ENCODE results near the gene CDCA8. TPM values are rescaled to one million over a fixed set of nuclear protein-coding genes. Genes with fewer than 3 reads are reported as not detected.
A peak's percentile ranks its signal among the peaks of the same experiment; 100 is the strongest.

Gene CDCA8
- total and polyA plus RNA-seq, 2 of the 8 experiments (the other 6 are each of a cell fraction or from before 2014, with no cell fraction given): 43.9 to 46.2 TPM

- no peak overlapping the region for H3K23ac ChIP-seq (ENCODE audit: insufficient read length)
- no peak for FAIRE-seq
- H3K27me3 ChIP-seq (replicated peaks in 1 of 4; ENCODE audit: control insufficient read depth in 3 of 4, extremely low read depth in 1 of 4, insufficient read depth in 3 of 4, low read length in 3 of 4): peaks cover 0 to 3% (median 3%) of the 10 kb centered on the region in 4 experiments; a peak in 3 of 7 replicates
- no peak overlapping the region for H2AK5ac ChIP-seq (ENCODE audit: low read depth, low read length)
- H3K4me1 ChIP-seq (replicated peaks in 1 of 4; ENCODE audit: control insufficient read depth in 3 of 4, insufficient read depth in 4 of 4, low read length in 3 of 4): peaks cover 0 to 7% (median 4%) of the 10 kb centered on the region in 4 experiments; a peak in 5 of 7 replicates
- H3K27ac ChIP-seq (ENCODE audit: low read depth, low read length): no peak overlapping the region
- H3K4me3 ChIP-seq (ENCODE audit: extremely low read depth in 1 of 4, insufficient read depth in 2 of 4, low read depth in 3 of 4, low read length in 4 of 4): no peak overlapping the region
- H2AFZ ChIP-seq (ENCODE audit: low read length): no peak overlapping the region
- H3K9ac ChIP-seq (replicated peaks in 1 of 4; ENCODE audit: extremely low read depth in 1 of 4, low read depth in 3 of 4, low read length in 3 of 4): no peak overlapping the region
- H3K79me1 ChIP-seq (ENCODE audit: low read depth, low read length): no peaks in the 10 kb centered on the region
- H3K36me3 ChIP-seq (ENCODE audit: control insufficient read depth in 2 of 4, insufficient read depth in 4 of 4, low read length in 3 of 4): no peaks in the 10 kb centered on the region
- no peak overlapping the region for H2BK12ac ChIP-seq (ENCODE audit: low read depth, low read length)
- H3K18ac ChIP-seq (ENCODE audit: extremely low read depth, low read length): no peak overlapping the region
- H2BK20ac ChIP-seq (ENCODE audit: low read length): no peak overlapping the region
- H2BK15ac ChIP-seq (ENCODE audit: low read length): no peak overlapping the region
- no peaks in the 10 kb centered on the region; the same call in 1 of the 2 replicates for H3K23me2 ChIP-seq (ENCODE audit: low read depth, low read length)
- no peak overlapping the region for H3K4me2 ChIP-seq (ENCODE audit: insufficient read depth in 1 of 2, low read depth in 2 of 2, low read length in 2 of 2)
- no peaks in the 10 kb centered on the region for H4K20me1 ChIP-seq (replicated peaks in 1 of 2; ENCODE audit: control insufficient read depth in 1 of 2, insufficient read depth in 2 of 2, low read length in 2 of 2)
- no peak overlapping the region for H3K14ac ChIP-seq (ENCODE audit: insufficient read length)
- H4K5ac ChIP-seq (ENCODE audit: insufficient read length, low read depth, low read length): no peak overlapping the region
- ChIA-PET POLR2A (ENCODE audit: partially characterized antibody) (no interaction called here), CTCF (ENCODE audit: partially characterized antibody) (interaction anchor here (0.6 to 2.3 kb wide), 14 partner anchors 9 to 744 kb away, joined by 3 to 10 read pairs (median 3); no protein-coding TSS in a partner anchor)
- no peak for DNase-seq (ENCODE audit: low read depth in 1 of 2, low spot score in 2 of 2)
- H3K9me3 ChIP-seq (ENCODE audit: insufficient read depth in 2 of 2, low read depth in 1 of 2, low read length in 1 of 2): no peaks in the 10 kb centered on the region
- no peaks in the 10 kb centered on the region for H3K79me2 ChIP-seq (ENCODE audit: control insufficient read depth in 1 of 2, insufficient read depth in 2 of 2, low read length in 2 of 2)
- H2BK5ac ChIP-seq (ENCODE audit: low read depth, low read length): no peak overlapping the region
- H3K56ac ChIP-seq (replicated peaks; ENCODE audit: insufficient read length, low read depth, low read length): no peak overlapping the region
- H3K4ac ChIP-seq (replicated peaks; ENCODE audit: insufficient read length, low read depth, low read length): no peak overlapping the region
- H4K91ac ChIP-seq (replicated peaks; ENCODE audit: insufficient read length, low read length): no peak overlapping the region
- H4K8ac ChIP-seq (ENCODE audit: extremely low read depth, insufficient read depth, low read length): no peak overlapping the region
- H2BK120ac ChIP-seq (replicated peaks; ENCODE audit: low read depth, low read length): no peak overlapping the region
- TF ChIP-seq EP300 (IDR thresholded peaks at IDR 0.05; ENCODE audit: borderline replicate concordance in 1 of 2, low read depth in 2 of 2, low read length in 2 of 2) (no peak), SP2 (IDR thresholded peaks at IDR 0.05; ENCODE audit: low read length) (no peak), SUZ12 (IDR thresholded peaks at IDR 0.05; ENCODE audit: low read length) (no peak), TCF12 (IDR thresholded peaks at IDR 0.05; ENCODE audit: low read depth, low read length) (no peak), HDAC2 (IDR thresholded peaks at IDR 0.05; ENCODE audit: borderline replicate concordance in 1 of 2, low read depth in 2 of 2, low read length in 2 of 2) (no peak), ZNF274 (IDR thresholded peaks at IDR 0.05; ENCODE audit: borderline replicate concordance, extremely low read depth, low read length) (no peak), BRCA1 (IDR thresholded peaks at IDR 0.05; ENCODE audit: low read depth, low read length) (no peak), CREB1 (IDR thresholded peaks at IDR 0.05) (no peak), EGR1 (IDR thresholded peaks at IDR 0.05; ENCODE audit: borderline replicate concordance, low read depth, low read length) (no peak), RXRA (IDR thresholded peaks at IDR 0.05; ENCODE audit: insufficient read depth, low read depth, low read length) (no peak), KDM1A (IDR thresholded peaks at IDR 0.05; ENCODE audit: borderline replicate concordance, low read length) (no peak), RAD21 (IDR thresholded peaks at IDR 0.05 in 1 of 2, conservative IDR thresholded peaks at IDR 0.05 in 1 of 2; ENCODE audit: low read depth in 2 of 2, low read length in 2 of 2) (0 out of 4 replicates have a peak, but pooled peaks of 1 of the 2 experiments have one; percentile 1), SP4 (IDR thresholded peaks at IDR 0.05; ENCODE audit: low read length) (no peak), POU5F1 (IDR thresholded peaks at IDR 0.05; ENCODE audit: low read depth, low read length) (no peak), CTBP2 (IDR thresholded peaks at IDR 0.05; ENCODE audit: borderline replicate concordance, insufficient read depth, insufficient read length, low read length) (no peak)
Measured at GRCh38 chr1:37655274-37655673, 37.0 kb upstream of the CDCA8 start.

Measured in H1 (cell line).